HepG2 (cell line): ENCODE data around the gene SLC44A4. TPM values are rescaled to one million over a fixed set of nuclear protein-coding genes. Genes with fewer than 3 reads are reported as not detected.

Source experiments
- BRCA1 ChIP-seq: sonication (generic); formaldehyde crosslinking; IDR thresholded peaks from 2 replicates; pipeline ENCODE4 v1.4.0; 2020; ENCODE audit warnings: missing genetic modification reagents
- DZIP1 ChIP-seq: sonication (generic); formaldehyde crosslinking; IDR thresholded peaks from 2 replicates; pipeline ENCODE4 v1.5.0; 2020; ENCODE audit warnings: mild to moderate bottlenecking, missing genetic modification reagents
- GLMP ChIP-seq: sonication (generic); formaldehyde crosslinking; IDR thresholded peaks from 2 replicates; pipeline ENCODE4 v1.9.0; 2021; ENCODE audit warnings: missing genetic modification reagents, mild to moderate bottlenecking, borderline replicate concordance
- HDAC2 ChIP-seq: sonication (generic); formaldehyde crosslinking; IDR thresholded peaks from 2 replicates; pipeline ENCODE4 v1.4.0; 2020; ENCODE audit warnings: missing genetic modification reagents
- KLF12 ChIP-seq: sonication (generic); formaldehyde crosslinking; IDR thresholded peaks from 2 replicates; pipeline ENCODE4 v1.4.0; 2020; ENCODE audit warnings: missing genetic modification reagents, borderline replicate concordance
- MIXL1 ChIP-seq: IDR thresholded peaks from 2 replicates; pipeline ENCODE4 v1.6.1; 2016
- MYNN ChIP-seq: sonication (generic); formaldehyde crosslinking; IDR thresholded peaks from 2 replicates; pipeline ENCODE4 v1.4.0; 2020; ENCODE audit warnings: mild to moderate bottlenecking, low read depth, missing genetic modification reagents
- NFKB2 ChIP-seq: sonication (generic); formaldehyde crosslinking; IDR thresholded peaks from 2 replicates; pipeline ENCODE4 v1.4.0; 2020; ENCODE audit warnings: missing genetic modification reagents, borderline replicate concordance
- PHF8 ChIP-seq: sonication (generic); formaldehyde crosslinking; IDR thresholded peaks from 2 replicates; pipeline ENCODE4 v1.5.0; 2020; ENCODE audit warnings: missing genetic modification reagents
- RBM39 ChIP-seq: fragments of 200-400 bp; formaldehyde crosslinking; IDR thresholded peaks from one replicate; pipeline ENCODE4 v1.6.1; 2018; ENCODE audit warnings: antibody characterized with exemption, mild to moderate bottlenecking, low read depth, low read length; ENCODE audit not compliant: poor library complexity, severe bottlenecking
- SAFB2 ChIP-seq: sonication (generic); formaldehyde crosslinking; IDR thresholded peaks from 2 replicates; pipeline ENCODE4 v1.5.1; 2020; ENCODE audit warnings: missing genetic modification reagents, low read depth, mild to moderate bottlenecking, borderline replicate concordance
- SUZ12 ChIP-seq: fragments of 150-350 bp; IDR thresholded peaks from 2 replicates; pipeline ENCODE4 v1.6.1; 2014; ENCODE audit warnings: low read depth, low read length
- U2AF1 ChIP-seq: fragments of 200-400 bp; formaldehyde crosslinking; optimal IDR thresholded peaks from 2 replicates; pipeline ENCODE3; 2017; ENCODE audit warnings: mild to moderate bottlenecking, low read depth, low read length
- ZHX1 ChIP-seq: sonication (generic); formaldehyde crosslinking; IDR thresholded peaks from 2 replicates; pipeline ENCODE4 v1.8.1; 2022; ENCODE audit warnings: low read depth, mild to moderate bottlenecking, missing genetic modification reagents
- ZNF543 ChIP-seq: sonication (generic); formaldehyde crosslinking; IDR thresholded peaks from 2 replicates; pipeline ENCODE4 v1.4.0; 2020; ENCODE audit warnings: mild to moderate bottlenecking, missing genetic modification reagents
- ZNF704 ChIP-seq: sonication (generic); formaldehyde crosslinking; IDR thresholded peaks from 2 replicates; pipeline ENCODE4 v1.8.1; 2023; ENCODE audit warnings: mild to moderate bottlenecking, inconsistent platforms, moderate library complexity, missing genetic modification reagents, borderline replicate concordance
- ZNF766 ChIP-seq: sonication (generic); formaldehyde crosslinking; IDR thresholded peaks from 2 replicates; pipeline ENCODE4 v1.5.0; 2020; ENCODE audit warnings: missing genetic modification reagents, borderline replicate concordance
- polyA plus RNA-seq, 8 experiments: library from polyadenylated mRNA; depleted of rRNA in 3 of 8; stranded (reverse) in 7 of 8; unstranded in 1 of 8; fragments of >200 nt; fragmentation: Illumina TruSeq in 4 of 8; extraction: Trizol in 4 of 8; gene quantifications; 2 replicates each; pipeline versions ENCODE4 v1.2.1 to v1.2.3, GENCODE V29; 2011 to 2016; ENCODE audit warnings: low read depth in 4 of 8, missing spikeins in 1 of 8, mixed read lengths in 1 of 8; ENCODE audit not compliant: insufficient read depth in 1 of 8
- total RNA-seq, 5 experiments: library from RNA; depleted of rRNA; stranded (reverse); fragments of >200 nt; fragmentation: Illumina TruSeq; extraction: Trizol; gene quantifications; 2 replicates each; pipeline ENCODE4 v1.2.3, GENCODE V29; 2016; ENCODE audit warnings: low read depth in 1 of 5

Gene SLC44A4
- total and polyA plus RNA-seq, 2 of the 13 experiments (the other 11 are each of a cell fraction or from before 2014, with no cell fraction given), result 3.5 to 5.9 TPM

GRCh38 chr6:31827286-31828079 is 51.3 kb downstream of the SLC44A4 start, which contains the start of gene HSPA1B (continued):
- TF ChIP-seq GLMP (no peak), ZNF766 (CRISPR knock-in tag) (0 out of 2 replicates have a peak, but pooled peaks have one; percentile 37), MYNN (CRISPR knock-in tag) (peak; percentile 62; the same call in 1 of the 2 replicates), HDAC2 (CRISPR knock-in tag) (peak; percentile 51), U2AF1 (peak; percentile 88), RBM39 (peak; percentile 99), PHF8 (CRISPR knock-in tag) (peak; percentile 72), MIXL1 (CRISPR knock-in tag) (no peak; the same call in 1 of the 2 replicates), NFKB2 (peak; percentile 84), ZHX1 (CRISPR knock-in tag) (0 out of 2 replicates have a peak, but pooled peaks have one; percentile 65), DZIP1 (CRISPR knock-in tag) (peak; percentile 84; the same call in 1 of the 2 replicates), ZNF704 (CRISPR knock-in tag) (no peak; the same call in 1 of the 2 replicates), KLF12 (no peak; the same call in 1 of the 2 replicates), ZNF543 (peak; percentile 53; the same call in 1 of the 2 replicates), BRCA1 (CRISPR knock-in tag) (peak; percentile 80), SAFB2 (CRISPR knock-in tag) (peak; percentile 66; the same call in 1 of the 2 replicates), SUZ12 (no peak)
